ENCODE results near the gene ZBTB16. TPM values are rescaled to one million over a fixed set of nuclear protein-coding genes. Genes with fewer than 3 reads are reported as not detected.

The ZBTB16 gene
- total and polyA plus RNA-seq, 2 of the 13 experiments (the other 11 are each of a cell fraction or from before 2014, with no cell fraction given): not detected

- intact Hi-C loops (cut with micrococcal nuclease; ENCODE audit: unreplicated experiment) (no loop called here), in situ Hi-C loops (cut with HindIII; ENCODE audit: extremely low pct_ligation_motif_present, low pct_unique_long_range_greater_than_20kb) (no loop called here)
- TF ChIP-seq MXD4 (CRISPR knock-in tag; IDR thresholded peaks at IDR 0.05): no peak
- no peak for TF ChIP-seq CREB1 (IDR thresholded peaks at IDR 0.05)
- no peak for TF ChIP-seq CREB1 (CRISPR knock-in tag; IDR thresholded peaks at IDR 0.05)
- TF ChIP-seq ZNF549 (CRISPR knock-in tag; IDR thresholded peaks at IDR 0.05): no peak
- no peak for TF ChIP-seq BRF2 (CRISPR knock-in tag; IDR thresholded peaks at IDR 0.05)
- TF ChIP-seq RXRB (CRISPR knock-in tag; IDR thresholded peaks at IDR 0.05; ENCODE audit: borderline replicate concordance): no peak
- peaks cover 0 to 23% of the 10 kb centered on the region in 2 experiments; a peak in 3 of 5 replicates for H3K27me3 ChIP-seq (ENCODE audit: control insufficient read depth in 1 of 2, insufficient read depth in 2 of 2, low read length in 2 of 2)
- ChIA-PET POLR2A (no interaction called here), CTCF (ENCODE audit: low intra/inter-chr PET ratio, low total read pairs) (no interaction called here)
- no peak overlapping the region for H2AFZ ChIP-seq (ENCODE audit: low read length)
- no peak for FAIRE-seq
- H3K79me2 ChIP-seq (ENCODE audit: insufficient read depth, low read length): no peaks in the 10 kb centered on the region
- no peaks in the 10 kb centered on the region for H4K20me1 ChIP-seq (ENCODE audit: insufficient read depth, low read length)
- no peak overlapping the region for H3K4me2 ChIP-seq (ENCODE audit: low read depth, low read length)
- no peak overlapping the region for H3K4me3 ChIP-seq (replicated peaks in 1 of 3; ENCODE audit: insufficient read depth in 1 of 3, low read depth in 2 of 3, low read length in 3 of 3)
- no peaks in the 10 kb centered on the region for H3K9me3 ChIP-seq (ENCODE audit: low read length)
- no peaks in the 10 kb centered on the region for H3K36me3 ChIP-seq (replicated peaks in 1 of 2; ENCODE audit: control insufficient read depth in 1 of 2, insufficient read depth in 2 of 2, low read length in 2 of 2)
- no peak for ATAC-seq
- BruUV-seq (replicated peaks): no TSS peak
- WGBS (ENCODE audit: low lambda C conversion rate): 7% methylated on average over 6 of the region's 7 CpGs
- no peak for DNase-seq (ENCODE audit: low spot score)
- no peak overlapping the region for H3K9ac ChIP-seq (ENCODE audit: insufficient read depth, low read depth, low read length)
- H3K27ac ChIP-seq (ENCODE audit: extremely low read length, insufficient read depth, low read length): no peak overlapping the region
- H3K4me1 ChIP-seq (ENCODE audit: insufficient read depth, low read length): no peaks in the 10 kb centered on the region; the same call in 1 of the 2 replicates
These were observed 106.1 kb downstream of the ZBTB16 start for GRCh38 chr11:114165326-114166230.

- intact Hi-C loops (cut with micrococcal nuclease; ENCODE audit: unreplicated experiment) (no loop called here), in situ Hi-C loops (cut with HindIII; ENCODE audit: extremely low pct_ligation_motif_present, low pct_unique_long_range_greater_than_20kb) (no loop called here)
- Histone ChIP-seq H3K79me2 (ENCODE audit: insufficient read depth, low read length) (no peaks in the 10 kb centered on the region), H4K20me1 (ENCODE audit: insufficient read depth, low read length) (no peaks in the 10 kb centered on the region), H3K27ac (ENCODE audit: extremely low read length, insufficient read depth, low read length) (no peak overlapping the region), H3K4me1 (ENCODE audit: insufficient read depth, low read length) (peaks cover 6% of the 10 kb centered on the region), H2AFZ (ENCODE audit: low read length) (no peak overlapping the region), H3K36me3 (replicated peaks in 1 of 2; ENCODE audit: control insufficient read depth in 1 of 2, insufficient read depth in 2 of 2, low read length in 2 of 2) (no peaks in the 10 kb centered on the region), H3K9me3 (ENCODE audit: low read length) (no peaks in the 10 kb centered on the region), H3K4me2 (ENCODE audit: low read depth, low read length) (no peak overlapping the region), H3K9ac (ENCODE audit: insufficient read depth, low read depth, low read length) (no peak overlapping the region), H3K27me3 (ENCODE audit: control insufficient read depth in 1 of 2, insufficient read depth in 2 of 2, low read length in 2 of 2) (peaks cover 0 to 23% of the 10 kb centered on the region in 2 experiments; a peak in 3 of 5 replicates), H3K4me3 (replicated peaks in 1 of 3; ENCODE audit: insufficient read depth in 1 of 3, low read depth in 2 of 3, low read length in 3 of 3) (no peak overlapping the region)
- DNase-seq (ENCODE audit: low spot score) (no peak), FAIRE-seq (no peak), ATAC-seq (no peak)
- BruUV-seq (replicated peaks): no TSS peak
- CTCF ChIA-PET (ENCODE audit: low intra/inter-chr PET ratio, low total read pairs): no interaction called here
- WGBS (ENCODE audit: low lambda C conversion rate): 44% methylated on average over 4 of the region's 4 CpGs
- POLR2A ChIA-PET: no interaction called here
- TF ChIP-seq REXO4 (CRISPR knock-in tag; IDR thresholded peaks at IDR 0.05; ENCODE audit: borderline replicate concordance) (no peak), MTF1 (CRISPR knock-in tag; IDR thresholded peaks at IDR 0.05) (no peak), ZNF576 (CRISPR knock-in tag; IDR thresholded peaks at IDR 0.05) (no peak), SPEN (CRISPR knock-in tag; IDR thresholded peaks at IDR 0.05; ENCODE audit: low read depth) (no peak), ZNF549 (CRISPR knock-in tag; IDR thresholded peaks at IDR 0.05) (no peak), ZBTB21 (CRISPR knock-in tag; IDR thresholded peaks at IDR 0.05) (no peak), SRF (IDR thresholded peaks at IDR 0.05; ENCODE audit: low read depth, low read length) (no peak), MED13 (CRISPR knock-in tag; IDR thresholded peaks at IDR 0.05) (no peak)
These were observed 106.9 kb downstream of the ZBTB16 start for GRCh38 chr11:114166362-114166761.

All from HepG2 (cell line).